GM18858 (cell line): ENCODE results near the gene SPECC1L.

Experiments used
- ATAC-seq: cut with Tn5 transposase; IDR thresholded peaks from one replicate; pipeline ENCODE4 v1.9.1; 2021; ENCODE audit not compliant: unreplicated experiment

Gene SPECC1L

DNA sequence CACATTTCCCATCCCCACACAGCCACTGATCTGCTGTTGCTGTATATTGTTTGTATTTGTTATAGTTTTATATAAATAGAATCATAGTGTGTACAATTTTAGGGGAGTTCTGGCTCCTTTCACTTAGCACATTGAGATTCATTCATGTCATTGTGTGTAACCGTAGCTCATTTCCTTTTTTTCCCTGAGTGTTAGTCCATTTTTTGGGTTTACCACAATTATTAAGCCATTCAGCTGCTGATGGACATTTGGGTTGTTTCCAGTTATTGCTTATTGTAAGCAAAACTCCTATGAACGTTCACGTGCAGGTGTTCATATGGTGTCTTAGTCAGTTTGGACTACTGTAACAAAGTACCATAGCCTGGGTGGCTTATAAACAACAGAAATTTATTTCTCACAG, 123.2 kb downstream of the SPECC1L start:
- no peak for ATAC-seq

DNA sequence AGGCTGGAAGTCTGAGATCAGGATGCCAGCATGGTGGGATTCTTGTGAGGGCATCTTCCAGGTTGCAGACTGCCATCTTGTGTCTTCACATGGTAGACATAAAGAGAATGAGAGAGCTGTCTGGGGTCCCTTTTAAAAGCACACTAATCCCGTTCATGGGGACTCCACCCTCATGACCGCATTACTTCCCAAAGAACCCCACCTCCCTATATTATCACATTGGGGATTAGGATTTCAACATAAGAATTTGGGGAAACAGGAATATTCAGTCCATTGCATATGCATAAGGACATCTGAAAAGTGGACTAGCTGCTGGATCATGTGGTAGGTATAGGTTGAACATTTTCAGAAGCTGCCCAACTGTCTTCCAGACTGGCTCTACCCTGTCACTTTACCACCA, 123.6 kb downstream of the SPECC1L start:
- ATAC-seq = no peak

DNA sequence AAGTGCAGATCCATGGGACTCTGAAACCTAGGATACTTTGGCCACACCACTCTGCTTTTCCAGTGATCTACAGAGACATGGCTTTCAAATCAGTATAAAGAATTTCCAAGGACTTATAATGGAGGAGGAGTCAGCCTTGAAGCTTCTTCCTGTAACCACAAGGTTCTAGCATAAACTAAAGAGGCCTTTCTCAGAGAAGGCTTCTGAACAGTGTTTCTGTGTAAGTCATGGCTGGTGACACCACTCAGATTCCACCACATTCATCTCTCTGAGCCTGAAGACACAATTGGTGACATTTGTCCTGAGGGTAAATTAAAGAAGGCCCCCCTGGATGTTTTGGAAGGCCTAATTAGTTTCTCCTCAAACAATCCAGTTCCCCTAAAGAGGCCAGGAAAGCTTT, 127.8 kb downstream of the SPECC1L start:
- no peak for ATAC-seq

DNA sequence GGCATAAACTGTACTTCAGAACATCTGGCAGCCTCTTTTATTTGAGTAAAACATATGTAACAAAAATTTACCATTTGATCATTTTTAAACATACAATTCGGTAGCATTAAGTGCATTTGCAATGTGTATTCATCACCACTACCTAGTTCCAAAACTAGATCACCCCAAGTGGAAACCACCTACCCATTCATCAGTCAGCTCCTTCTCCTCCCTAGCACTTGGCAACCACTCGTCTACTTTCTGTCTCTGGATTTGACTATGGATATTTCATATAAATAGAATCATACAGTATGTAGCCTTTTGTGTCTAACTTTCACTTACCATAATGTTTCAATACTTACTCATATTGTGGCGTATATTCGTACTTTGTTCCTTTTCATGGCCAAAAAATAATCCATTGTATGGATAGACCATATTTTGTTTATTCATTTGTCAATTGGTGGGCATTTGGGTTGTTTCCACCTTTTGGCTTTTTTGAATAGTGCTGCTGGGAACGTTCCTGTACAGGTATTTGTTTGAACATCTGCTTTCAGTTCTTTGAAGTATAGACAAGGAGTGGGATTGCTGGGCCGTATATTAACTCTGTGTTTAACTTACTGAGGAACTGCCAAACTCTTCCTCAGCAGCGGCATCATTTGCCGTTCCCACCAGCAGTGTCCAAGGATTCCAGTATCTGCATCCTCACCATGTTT, 129.5 kb downstream of the SPECC1L start:
- no peak for ATAC-seq

DNA sequence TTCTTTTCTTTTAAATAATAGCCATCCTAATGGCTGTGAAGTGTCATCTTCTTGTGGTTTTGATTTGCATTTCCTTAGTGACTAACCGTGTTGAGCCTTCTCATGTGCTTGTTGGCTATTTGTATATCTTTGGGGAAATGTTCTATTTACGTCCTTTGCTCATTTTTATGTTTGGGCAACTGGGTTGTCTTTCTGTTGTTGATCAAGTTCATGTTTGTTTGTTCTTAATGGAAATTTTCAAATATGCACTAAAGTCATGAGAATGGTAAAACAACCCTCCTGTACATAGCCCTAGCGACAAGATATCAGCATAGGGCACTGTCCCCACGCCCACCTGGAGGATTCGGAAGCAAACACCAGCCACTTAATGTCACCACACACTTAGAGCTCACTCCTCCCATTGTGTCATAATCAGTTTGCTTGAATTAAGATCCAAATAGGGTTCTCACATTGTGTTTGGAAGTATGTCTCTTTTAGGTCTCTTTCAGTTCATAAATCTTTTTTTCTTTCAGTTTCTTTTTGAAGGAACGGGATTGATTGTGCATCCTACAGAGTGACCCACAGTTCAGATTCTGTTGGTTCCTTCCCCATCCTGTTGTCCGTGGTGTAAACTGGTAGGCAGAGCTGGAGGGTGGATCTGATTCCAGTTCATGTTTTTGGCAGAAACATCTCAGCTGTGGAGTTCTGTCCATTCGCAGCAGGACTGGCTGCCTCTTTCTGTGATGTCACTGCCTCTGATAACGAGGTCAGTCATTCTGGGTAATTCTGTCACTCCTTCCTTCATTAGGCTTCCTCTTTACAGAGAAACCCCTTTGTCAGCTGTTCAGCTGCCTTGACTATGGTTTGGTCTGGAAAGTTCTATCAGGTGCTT, 130.3 kb downstream of the SPECC1L start:
- no peak for ATAC-seq

DNA sequence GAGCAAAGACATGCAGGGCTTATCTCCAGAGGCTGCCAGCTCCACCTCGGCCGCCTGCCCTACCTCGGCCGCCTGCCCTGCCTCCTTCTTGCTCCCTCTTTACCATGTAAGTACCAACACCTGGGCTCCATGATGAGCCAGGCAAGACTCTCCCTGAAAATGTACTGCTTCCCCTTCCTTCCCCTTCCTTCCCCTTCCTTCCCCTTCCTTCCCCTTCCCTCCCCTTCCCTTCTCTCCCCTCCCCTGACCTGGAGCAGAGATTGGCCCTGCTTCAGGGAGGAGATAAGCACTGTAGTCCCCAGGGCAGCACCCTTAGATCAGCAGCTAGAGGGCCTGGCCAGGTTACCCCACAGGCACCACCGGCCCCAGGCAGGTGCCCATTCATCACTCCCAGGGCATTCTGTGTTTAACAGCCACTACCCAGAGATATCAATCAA, 131.3 kb downstream of the SPECC1L start:
- ATAC-seq = no peak

DNA sequence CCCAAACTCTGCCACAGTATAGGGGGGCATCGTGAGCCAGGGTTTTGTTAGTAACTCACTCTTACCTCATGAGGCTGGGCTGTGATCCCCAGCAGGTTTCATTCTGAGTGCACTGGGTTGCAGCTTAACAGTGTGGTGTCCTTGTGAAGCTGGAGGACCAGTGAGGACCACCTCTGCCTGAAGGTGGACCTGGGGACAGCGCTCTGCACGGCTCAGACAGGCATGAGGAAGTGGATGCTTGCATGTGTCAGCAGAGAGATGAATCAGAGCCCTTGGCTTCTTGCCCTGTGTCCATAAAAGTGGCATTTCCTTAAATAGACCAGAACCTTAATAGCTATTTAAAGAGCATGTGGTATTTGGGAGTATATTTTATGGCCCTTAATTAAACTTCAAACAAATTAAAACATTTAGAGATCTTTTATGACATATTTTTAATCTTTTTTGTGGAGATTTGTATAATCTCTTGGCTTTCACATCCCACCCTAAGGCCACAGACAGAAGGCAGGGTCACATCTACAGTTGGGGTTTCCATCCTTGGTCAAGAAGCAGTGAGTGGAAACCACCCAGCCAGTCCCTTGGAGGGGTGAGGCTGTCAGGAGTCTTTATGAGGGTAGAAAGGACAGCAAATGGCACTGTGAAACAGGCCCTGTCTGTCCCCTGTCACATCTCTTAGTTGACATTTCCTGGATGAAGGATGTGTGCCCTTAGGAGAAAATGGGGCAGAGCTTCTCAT, 132.0 kb downstream of the SPECC1L start:
- no peak for ATAC-seq

DNA sequence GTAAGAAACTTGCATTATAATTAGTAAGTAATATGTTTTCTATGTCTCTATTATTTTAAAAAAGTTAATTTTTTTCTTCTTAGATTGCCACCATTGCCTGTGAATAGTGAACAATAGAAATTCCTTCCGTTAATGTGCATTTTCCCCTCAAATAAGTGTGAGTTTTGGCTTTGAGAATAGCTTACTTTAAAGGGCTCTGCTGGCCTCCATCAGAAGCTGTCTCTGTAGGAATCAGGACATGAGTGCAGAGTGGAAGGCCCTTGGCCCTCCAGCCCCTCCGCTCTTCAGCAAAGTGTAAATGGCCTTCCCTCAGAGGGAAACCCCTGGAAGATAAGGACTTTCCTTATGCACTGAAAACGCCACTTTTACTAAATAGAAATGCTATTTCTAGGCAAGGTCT, 132.7 kb downstream of the SPECC1L start:
- ATAC-seq = no peak

DNA sequence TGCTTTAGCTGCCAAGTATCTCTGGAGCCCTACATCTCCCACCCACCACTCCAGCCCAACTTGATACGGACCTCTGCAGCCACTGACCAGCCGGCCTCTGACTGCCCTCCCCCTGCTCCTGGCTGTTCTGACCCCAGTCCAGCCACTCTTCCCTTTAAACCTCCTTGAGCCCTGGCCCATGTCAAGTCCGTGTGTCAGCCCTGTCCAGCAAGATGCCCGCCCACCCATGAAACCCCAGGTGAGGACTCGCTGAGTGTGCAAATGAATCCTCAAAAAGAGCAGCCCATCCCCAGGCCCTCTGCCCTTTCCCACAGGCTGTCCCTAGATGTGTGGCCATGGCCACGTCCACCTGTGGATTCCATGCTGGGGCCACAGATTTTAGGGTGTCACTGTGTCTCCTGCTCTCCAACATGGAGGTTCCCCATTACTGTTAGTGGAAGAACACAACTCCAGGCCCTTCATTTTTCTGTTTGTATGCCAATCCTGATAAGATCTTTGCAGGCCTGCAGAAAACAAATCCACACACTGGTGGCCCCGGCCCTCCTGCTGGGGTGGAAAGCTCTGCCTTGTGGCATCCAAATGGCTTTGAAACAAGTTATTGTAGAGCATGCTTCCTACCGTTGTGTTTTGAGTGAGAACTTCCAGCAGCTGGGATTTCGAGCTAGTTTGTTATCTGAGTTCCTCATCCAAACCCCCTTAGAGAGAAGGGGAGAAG, 134.1 kb downstream of the SPECC1L start:
- no peak for ATAC-seq

DNA sequence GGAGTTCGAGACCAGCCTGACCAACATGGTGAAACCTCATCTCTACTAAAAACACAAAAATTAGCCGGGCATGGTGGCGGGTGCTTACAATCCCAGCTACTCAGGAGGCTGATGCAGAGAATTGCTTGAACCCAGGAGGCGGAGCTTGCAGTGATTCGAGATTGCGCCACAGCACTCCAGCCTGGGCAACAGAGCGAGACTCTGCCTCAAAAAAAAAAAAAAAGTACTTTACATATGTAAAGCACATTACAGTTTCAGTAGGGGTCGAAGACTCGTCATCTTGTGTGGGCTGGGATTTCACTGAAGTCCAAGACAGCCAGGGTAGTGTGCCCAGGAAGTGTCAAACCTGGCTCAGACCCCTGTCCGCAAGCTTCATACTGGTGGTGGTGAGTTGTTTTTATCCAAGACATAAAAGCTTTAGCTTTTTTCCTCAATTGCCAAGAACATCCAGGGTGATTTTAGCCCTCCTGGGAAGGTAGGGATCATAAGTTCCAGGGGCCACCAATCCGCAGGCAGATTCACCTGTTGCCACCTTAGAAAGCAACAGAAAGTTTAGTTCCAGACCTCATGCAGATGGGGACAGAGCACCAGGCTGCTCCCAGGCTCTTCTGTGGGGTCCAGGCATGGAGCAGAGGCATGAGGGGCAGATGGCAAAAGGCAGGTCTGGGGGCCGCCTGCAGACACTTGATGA, 135.1 kb downstream of the SPECC1L start:
- ATAC-seq = no peak

DNA sequence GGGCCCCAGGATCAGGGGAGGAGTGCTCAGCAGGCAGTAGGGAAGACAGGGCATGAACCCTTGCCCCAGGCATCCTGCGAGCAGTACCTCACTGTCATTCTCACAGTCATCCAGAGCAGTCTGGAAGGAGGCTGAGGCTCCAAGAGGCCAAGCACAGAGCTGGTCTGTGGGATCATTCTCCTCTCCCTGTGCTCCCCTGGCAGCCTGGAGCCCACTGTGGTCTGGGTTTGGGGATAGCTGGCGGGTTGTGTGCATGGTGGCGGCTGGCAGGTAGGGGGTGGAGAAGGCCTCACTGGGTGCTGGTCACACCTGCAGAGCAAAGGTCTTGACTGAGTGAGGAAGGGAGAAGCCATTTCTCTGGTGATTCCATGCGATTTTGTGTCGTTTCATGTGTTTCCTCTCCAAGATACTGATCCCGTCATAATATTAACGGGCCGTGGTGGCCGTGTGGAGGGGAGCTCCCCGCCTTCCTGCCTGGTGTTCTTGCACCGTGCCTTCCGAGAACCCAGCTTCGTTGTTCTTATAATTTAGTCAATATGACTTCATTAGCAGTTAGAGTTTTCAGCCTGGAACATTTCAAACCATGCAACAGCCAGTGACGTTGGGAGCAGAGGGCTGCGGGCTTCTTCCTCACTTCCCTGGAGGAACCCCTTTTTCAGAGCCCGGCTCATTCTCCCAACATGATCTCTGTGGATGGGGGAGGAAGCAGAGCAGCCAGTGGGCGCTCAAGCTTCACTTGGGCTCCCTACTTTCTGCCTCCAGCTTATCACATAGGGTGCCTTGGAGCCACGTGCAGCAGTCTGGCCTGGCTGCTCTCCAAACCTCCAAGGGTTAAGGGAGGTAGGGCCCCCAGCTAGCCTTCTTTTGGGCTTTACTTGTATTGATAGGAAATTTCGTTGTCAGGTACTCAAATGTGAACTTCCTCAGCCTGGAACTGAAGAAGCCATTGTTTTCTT, 136.0 kb downstream of the SPECC1L start:
- no peak for ATAC-seq

DNA sequence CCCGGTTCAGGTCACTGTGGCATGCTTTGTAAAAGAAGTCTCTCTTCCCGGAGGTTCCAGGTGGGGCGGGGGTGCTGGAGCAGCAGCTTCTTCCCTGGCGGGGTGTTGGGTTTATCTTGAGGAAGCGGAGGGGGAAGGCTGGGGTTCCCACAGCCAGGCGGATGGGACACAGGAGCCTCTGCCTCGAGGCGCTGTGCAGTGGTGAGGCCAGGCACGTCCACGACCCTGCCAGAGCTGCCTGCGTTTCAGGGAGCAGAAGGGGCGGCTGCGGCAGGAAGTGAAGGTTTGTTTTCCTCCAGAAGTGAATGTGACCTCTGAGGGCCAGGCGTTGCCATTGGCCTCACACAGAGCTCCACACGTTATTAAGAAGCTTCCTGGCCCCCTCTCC, 136.6 kb downstream of the SPECC1L start:
- no peak for ATAC-seq

DNA sequence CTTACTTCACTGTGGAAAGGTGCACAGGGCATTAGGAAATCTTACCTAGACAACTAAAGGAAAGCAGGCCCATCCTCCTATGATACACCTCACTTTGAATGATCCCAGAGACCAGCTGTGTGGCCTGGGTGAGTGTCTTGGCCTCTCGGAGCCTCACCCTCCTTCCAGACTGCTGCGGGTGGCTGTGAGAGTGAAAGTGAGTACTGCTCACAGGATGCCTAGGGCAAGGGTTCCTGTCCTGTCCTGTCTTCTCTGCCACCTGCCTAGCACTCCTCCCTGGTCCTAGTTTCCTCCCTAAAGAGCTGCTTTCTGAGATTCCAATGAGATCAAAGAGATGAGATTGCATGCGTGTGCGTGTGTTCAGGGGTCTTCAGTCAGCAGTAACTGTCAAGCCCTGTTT, 137.3 kb downstream of the SPECC1L start:
- ATAC-seq = no peak

DNA sequence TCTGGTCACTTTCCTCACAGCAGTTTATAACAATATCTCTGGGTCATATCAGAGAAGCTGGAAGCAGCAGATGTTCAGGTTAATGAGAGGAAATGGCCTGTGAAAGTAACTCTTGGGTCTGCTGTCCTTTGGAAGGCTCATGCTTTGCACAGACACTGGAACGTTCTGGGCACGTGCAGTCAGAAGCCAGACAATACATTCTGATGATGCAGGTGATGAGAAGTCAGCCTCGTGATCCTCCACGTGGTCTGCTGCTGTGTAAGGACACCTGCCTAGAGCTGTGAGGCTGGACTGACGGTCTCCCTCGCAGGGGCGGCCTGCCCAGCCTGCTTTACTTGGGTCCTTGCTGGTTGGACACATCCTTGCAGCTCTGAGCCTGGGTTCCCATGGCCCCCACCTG, 138.0 kb downstream of the SPECC1L start:
- ATAC-seq = no peak

DNA sequence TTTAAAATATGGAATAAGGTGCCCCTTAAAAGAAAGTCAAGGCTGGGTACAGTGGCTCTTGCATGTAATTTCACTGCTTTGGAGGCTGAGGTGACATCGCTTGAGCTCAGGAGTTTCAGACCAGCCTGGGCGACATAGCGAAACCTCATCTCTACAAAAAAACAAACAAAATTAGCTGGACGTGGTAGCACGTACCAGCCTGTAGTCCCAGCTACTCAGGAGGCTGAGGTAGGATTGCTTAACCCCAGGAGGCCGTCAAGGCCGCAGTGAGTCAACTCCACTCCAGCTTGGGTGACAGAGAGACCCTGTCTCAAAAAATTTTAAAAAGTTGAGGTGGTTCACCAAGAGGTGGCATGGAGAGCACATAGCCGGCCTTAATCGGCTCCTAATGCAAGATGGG, 139.1 kb downstream of the SPECC1L start:
- no peak for ATAC-seq

DNA sequence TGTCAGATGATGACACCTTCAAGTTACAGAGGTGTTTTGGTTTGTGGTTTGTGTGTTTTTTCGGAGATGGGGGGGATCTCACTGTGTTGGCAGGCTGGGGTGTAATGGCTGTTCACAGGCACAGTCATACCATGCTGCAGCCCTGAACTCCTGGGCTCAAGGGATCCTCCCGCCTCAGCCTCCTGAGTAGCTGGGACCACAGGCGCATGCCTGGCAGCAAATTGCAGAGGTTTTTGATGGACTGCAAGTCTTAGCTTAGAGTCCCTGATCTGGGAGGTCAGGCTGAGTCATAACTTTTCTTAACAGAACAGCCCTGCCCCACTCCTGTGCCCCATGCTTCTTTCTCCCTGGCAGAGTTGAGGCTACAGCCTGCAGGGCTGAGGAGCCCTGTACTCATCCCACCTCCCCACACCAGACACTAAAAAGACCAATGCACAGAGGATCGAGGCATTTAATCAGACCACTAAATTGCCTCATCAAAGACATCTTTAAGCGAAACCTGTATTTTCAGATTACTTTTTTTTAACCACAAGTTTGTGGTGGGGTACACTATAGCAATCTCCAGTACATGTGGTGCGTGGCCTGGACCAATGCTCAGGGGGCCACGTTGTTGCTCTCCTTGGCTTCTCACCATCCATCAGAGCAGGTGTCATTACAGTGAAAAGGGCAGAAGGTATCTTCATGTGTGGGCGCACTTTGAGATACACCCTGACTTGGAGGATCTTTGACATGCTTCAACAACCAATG, 139.7 kb downstream of the SPECC1L start:
- no peak for ATAC-seq

DNA sequence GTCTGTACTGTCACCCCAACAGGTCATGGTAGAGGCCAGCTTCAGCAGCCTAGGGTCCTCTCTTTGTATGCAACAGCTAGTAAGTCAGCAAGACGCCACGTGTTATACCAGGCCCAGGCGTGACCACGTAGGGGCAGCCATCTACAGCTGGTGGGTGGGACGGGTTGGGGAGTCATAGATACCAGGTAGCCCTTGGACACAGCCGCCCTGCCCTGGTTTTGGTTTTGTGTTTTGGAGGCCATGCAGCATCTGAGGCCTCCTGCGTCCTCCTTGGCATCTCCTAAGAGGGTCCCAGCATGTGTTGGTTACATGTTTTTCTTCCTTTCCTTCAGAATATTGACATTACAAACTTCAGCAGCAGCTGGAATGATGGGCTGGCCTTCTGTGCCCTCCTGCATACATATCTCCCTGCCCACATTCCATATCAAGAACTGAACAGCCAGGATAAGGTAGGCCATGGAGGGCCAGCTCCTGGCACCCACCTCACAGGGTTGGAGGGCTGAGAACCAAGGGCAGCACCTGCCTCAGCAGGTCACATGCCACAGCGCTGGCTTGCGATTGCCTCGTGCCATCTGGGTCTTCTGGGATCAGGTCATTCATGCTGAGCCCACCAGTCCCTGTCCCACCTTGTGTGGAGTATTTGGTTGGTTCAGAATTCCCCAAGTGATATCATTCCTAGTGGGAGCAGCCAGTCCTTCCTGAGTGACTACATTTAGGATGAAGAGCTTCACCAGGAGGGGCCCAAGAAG, 140.8 kb downstream of the SPECC1L start:
- ATAC-seq = no peak

DNA sequence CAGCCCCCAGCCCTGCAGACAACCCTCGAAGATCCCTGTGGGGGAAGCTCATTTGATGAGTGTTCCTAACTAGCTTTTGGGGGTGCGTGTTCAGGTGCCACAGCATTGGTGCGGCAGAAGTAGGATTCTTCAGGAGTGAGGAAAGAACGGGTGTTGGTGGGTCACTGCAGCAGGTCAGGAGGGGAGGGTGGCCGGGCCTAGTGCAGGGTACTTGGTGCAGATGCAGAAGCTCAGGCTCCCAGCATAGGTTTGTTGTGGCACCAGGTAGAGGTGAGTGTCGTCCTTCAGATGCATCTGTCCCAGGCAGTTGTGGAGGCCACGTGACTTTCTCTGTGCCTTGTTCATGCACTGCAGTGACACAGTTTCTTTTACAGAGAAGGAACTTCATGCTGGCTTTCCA, 141.6 kb downstream of the SPECC1L start:
- no peak for ATAC-seq
